ENCODE measurements around the gene FAM3C. TPM values are rescaled to one million over a fixed set of nuclear protein-coding genes. Genes with fewer than 3 reads are reported as not detected.

FAM3C gene
- polyA plus RNA-seq, 10 donors: 91.0 to 124 (median 110) TPM

DNA sequence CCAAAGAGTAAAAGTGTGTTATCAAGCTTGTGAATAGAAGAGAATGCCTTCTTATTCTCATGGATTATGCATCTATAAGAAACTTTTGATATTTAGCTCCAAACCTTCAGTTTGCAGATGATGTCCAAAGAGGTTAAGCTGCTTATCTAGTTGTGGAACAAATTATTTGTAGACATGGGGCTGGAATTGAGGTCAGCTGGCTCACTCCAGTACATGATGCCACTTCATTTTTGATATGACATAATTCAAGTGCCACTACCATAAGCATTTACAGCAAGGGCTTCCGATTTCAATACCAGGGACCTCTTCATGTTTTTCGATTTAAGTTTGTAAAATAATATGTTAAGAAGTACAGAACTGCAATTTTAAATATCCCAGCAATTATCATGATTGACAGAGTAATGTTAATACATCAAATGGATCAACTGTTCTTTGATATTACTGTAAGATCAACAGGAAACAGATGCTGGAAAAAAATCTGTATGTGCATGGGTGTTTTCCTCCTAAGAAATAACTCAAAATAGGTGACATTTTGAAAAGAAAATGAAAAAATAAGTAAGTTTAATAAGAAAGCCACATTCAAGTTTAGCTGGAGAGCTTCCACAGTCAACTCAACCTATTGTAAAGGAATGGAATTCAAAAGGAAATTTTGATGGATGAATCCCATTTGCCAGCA lies 12.7 kb downstream of the FAM3C start:
- DNase-seq: no peak

- DNase-seq: no peak
Measured at GRCh38 chr7:121382473-121382872, 13.6 kb downstream of the FAM3C start.

DNA sequence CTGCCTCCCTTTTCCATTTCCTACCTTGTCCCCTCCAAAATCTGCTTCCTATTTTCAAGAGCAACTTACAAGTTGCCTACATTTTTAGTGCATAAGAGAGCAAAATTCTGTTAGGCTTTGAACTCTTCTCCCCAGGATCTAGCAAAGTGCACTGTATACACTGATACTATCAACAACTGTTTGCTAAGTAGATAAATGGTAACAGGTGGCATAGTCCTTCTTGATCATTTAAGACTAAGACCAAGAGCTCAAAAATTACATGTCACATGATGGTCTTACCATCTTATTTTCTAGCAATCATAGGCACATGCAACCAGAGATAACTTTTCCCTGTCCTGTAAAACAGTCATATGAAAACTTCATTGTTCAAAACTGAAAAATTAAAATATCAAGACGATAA lies 16.2 kb downstream of the FAM3C start:
- DNase-seq: no peak

GRCh38 chr7:121376979-121377378 lies 19.1 kb downstream of the FAM3C start:
- DNase-seq: no peak

- DNase-seq: no peak
Measured at GRCh38 chr7:121373177-121373576, 22.9 kb downstream of the FAM3C start.

DNA sequence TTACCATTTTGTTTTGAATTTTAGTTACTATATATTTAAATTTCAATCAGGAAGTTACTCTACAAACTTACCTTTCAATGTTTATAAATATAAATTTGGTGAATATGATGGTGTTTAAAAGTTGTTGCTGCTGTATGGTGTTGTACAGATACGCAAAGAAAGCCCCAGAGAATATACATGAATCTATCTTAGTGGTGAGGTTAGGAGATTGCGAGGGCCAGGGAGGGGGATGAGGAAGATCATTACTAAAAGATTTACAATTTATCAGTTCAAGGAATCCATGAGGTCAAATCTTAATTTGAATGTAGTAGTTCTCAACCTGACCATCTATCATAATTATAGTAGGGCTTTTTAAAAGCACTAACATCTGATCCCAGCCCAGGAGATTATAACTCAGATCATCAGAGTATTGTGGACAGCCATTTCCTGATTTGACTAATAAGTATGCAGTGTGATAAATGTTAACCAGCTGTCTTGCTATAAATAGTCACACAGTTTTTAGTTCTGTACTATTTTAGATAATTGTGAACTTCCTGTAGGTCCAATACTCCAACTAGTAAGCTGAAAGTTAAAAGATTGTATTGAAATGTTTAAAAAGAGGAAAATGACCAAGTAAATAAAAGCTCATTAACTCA lies 23.6 kb downstream of the FAM3C start:
- peak in 2 of 3 donors; percentile 34 to 56 for DNase-seq

DNA sequence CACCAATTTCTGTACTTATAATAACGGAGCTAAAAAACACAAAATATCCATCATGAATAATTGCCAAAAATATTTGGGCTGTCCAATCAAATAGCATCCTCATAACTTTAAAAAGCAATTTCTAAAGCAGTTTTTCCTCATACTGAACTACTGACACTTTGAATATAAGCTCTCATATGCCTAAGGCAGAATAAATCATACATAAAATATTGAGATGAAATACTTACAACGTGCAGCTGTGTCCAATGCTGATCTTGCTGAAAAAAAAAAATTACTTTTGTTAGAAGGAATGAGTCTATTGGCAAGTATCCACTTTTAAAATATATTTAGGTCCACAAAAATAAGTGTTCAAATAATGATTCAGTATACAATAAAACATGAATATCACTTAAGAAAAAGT lies 24.2 kb downstream of the FAM3C start:
- DNase-seq: peak in 1 of 3 donors; percentile 31

DNA sequence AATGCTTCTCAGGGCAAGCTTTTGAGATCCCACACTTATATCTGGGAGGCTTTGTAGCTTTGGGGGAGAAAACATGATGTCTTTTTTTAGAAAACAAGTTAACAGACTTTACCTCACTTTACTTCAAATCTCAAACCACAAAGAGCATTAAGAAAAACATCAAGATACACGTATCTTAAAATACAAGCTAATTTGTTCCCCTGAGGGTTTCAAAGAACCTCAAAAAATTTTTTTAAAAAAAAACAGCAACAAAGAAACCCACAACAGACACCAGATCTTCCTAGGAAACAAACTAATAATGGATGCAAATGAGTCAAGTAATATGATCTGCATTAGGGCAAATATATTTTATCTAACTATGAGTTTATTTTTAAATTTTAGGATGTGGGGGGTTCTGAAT lies 24.7 kb downstream of the FAM3C start:
- DNase-seq: no peak

- DNase-seq: peak; percentile 27 to 65 (median 33)
Measured at GRCh38 chr7:121369462-121369861, 26.6 kb downstream of the FAM3C start.

- DNase-seq: peak; percentile 30 to 70 (median 60)
Measured at GRCh38 chr7:121366852-121367431, 29.2 kb downstream of the FAM3C start.

GRCh38 chr7:121360564-121360963 lies 35.5 kb downstream of the FAM3C start:
- no peak for DNase-seq

DNA sequence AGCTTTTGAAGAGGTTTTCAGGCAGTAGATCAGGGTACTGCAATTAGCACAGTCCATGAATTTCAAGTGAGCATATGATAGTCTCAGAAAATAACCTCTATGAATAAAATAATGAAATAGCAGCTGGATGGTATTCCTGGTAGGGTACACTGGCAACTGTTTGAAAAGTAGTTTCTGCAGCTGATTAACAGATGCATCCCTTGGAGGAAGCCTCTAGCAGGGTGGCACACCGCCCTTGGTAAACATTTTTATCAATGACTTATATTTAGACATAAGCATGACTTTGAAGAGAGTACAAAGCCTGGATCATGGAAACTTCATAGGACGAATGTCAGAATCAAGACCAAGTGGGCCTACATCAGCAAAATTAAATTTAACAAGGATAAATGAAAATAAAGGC lies 40.5 kb downstream of the FAM3C start:
- DNase-seq: no peak

DNA sequence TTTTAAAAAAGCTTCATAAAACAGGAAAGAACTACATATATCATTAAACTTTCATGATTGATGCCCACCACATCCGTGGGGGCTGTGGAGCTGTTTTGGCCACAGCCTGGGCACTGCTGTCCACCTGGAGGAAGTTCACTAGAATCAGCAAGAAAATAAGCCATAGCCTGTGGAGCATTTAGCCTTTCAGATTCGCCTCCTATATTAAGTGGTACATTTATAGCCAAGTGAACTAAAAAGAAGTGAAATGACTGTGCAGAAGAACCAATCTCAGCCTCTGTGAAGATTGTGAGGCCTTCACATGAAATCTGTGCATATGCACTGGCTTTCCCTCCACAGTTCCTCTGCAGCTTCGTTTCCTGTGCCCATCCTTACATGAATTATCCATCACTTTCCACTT lies 43.8 kb downstream of the FAM3C start:
- no peak for DNase-seq

DNA sequence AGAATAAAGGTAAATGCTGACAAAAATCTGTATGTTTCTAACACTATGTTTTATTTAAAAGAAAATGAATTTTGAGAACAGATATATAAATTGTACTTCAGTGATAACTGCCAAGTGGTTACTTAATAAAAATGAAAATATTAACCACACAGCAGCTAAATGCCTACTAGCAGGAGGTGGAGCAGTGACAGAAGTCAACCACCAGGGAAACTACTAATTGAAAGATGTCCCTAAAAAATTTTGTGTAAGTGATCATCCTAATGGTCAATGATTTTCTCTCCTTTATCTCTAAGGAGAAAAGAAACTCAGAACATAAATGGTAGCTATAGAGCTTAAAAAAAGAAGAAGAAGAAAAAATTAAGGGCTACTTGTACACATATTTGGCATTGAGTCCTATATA lies 44.4 kb downstream of the FAM3C start:
- DNase-seq: no peak

- DNase-seq: no peak
Measured at GRCh38 chr7:121344497-121344896, 51.6 kb downstream of the FAM3C start.

DNA sequence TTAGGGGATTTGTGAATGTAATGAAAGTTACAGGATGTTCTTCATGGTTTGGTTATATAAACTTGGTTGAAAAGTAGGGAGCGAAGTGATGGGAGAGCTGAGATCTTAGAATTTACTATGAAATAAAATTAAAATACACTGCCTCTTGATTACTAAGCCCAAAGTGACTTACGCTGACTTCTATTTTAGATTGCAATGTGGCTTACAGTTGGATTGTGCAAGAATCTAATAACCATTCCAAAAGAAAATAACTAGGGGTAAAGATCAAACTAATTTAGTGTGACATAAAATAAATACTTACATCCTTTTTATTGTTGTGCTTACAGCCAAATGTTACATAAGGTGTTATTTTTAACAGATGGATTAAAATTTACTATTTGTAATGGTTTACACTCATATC lies 52.0 kb downstream of the FAM3C start:
- DNase-seq: no peak

DNA sequence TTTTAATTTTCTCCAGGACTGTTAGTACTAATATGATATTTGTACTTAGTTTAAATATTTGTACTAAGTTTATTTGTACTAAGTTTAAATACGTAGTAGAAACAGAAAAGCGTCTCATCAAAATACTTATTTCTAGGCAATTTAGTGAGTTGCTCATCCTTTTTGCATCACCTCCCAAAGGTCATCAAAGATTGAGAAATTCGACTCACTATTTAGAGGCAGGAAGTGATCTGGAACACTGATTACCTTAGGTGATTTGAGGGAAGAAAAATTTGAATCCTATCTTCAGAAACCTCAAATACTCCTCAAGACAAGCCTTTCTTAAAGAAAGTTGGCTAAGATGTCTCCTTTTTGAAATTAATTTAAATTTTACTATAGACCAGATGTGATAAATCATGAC lies 52.8 kb downstream of the FAM3C start:
- DNase-seq: no peak

DNA sequence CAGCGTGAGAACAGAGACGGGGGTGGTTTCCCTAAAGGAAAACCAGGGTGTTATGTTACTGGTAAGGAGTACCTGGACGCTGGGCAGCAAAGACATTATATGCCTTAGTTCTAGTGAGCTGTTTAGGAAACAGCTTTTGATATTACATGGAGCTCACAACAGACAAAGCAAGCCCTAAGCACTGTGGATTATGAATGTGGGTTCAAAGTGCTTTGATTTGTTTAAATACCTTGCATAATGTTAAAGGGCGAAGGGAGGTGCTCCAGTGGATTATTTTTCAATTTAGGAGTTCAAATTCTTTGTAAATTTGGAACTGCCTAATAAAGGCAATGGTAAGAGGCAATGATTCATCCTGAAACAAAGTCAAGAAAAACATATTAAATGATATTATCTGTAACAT lies 53.5 kb downstream of the FAM3C start:
- DNase-seq: no peak

GRCh38 chr7:121341933-121342332 lies 54.2 kb downstream of the FAM3C start:
- no peak for DNase-seq

DNA sequence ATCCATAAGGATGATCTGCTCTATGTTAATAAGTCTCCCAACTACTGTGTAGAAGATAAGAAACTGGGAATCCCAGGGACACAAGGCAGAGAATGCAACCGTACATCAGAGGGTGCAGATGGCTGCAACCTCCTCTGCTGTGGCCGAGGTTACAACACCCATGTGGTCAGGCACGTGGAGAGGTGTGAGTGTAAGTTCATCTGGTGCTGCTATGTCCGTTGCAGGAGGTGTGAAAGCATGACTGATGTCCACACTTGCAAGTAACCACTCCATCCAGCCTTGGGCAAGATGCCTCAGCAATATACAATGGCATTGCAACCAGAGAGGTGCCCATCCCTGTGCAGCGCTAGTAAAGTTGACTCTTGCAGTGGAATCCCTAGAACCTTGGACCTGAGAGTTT lies 57.0 kb downstream of the FAM3C start:
- DNase-seq: no peak

DNA sequence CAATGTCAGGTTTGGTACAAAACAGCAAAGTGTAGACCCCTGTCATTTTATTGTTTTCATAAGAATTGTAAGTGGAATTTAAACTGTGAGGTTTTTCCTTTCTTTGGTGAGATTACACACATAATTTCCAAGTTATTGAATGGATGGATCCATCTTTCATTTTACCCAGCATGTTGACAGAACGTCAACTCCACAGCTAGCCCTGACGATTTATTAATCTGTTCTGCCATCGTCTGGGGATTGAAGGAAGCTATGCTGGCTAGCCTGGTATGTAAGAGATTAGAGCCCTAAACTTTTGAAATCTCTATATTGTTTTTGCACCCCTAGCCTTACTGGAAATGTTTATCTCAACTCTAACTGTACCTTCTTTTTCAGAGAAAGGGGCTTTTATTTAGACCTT lies 58.7 kb downstream of the FAM3C start:
- peak in 1 of 3 donors; percentile 25 for DNase-seq

DNA sequence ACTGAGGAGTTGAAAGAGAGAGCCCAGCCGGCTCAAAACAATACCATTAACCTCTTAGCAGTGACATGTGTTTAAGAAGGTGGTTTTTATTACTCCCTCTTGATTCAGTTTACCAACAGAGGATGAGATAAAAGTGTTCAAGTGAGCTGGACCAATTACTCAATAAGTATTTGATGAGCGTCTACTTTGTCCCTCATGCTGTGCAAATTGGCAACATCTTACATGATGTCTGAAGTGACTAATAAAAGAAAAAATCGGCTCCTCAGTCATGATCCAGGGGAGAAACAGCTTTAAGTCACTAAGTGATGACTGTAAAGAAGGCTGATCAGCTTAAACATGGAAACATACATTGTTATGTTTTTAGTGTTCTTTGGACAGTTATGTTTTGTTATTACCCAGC lies 59.5 kb downstream of the FAM3C start:
- no peak for DNase-seq

DNA sequence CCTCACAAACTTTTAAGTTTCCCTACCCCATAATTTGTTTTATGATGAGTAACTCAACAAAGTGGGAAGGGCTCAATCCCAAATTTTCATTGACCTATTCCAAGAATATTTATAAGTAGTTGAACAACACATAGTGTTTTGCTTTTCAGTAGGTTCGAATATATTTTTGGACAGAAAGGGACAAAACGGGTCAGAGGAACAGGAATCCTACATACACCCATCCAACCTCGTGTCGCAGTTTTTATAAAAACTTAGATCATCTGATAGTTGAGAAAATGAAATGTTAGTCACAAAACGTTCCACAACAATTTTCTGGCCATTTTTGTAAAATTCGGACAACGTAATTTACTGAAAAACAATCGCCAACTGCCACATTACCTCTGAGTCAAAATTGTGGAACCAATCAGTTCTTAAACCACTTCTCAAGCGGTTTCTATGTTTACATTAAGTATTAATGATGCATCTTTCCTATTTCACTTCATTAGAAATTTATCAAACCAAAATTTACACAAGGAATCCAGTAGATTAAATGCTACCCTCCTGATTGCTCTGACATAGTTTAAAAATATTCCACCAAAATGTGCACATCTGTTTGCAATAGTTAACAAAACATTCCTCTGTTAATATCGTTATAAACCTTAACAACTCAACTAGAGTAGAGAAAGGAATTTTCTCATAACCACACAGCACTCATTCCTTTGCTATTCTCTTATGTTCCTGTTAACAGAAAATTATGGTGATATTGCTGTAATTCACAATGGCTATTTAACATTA lies 61.0 kb downstream of the FAM3C start:
- DNase-seq: no peak

All from muscle of back (tissue), 11 donors.